ENCODE data around the gene DSTYK.

DSTYK gene

GRCh38 chr1:205204552-205204951 is 7.0 kb downstream of the DSTYK start:
- H3K9me3 ChIP-seq (ENCODE audit: control insufficient read depth, low read length): no peaks in the 10 kb centered on the region
- no peaks in the 10 kb centered on the region for H3K27me3 ChIP-seq (ENCODE audit: control insufficient read depth, insufficient read depth, low read length)
- H3K4me1 ChIP-seq: no peaks in the 10 kb centered on the region
- H3K9ac ChIP-seq: no peak overlapping the region
- TF ChIP-seq CTCF (IDR thresholded peaks at IDR 0.05): no peak
- no peak overlapping the region for H2AFZ ChIP-seq
- H3K27ac ChIP-seq: no peak overlapping the region
- peaks cover 15% of the 10 kb centered on the region for H3K79me2 ChIP-seq
- H3K4me3 ChIP-seq (ENCODE audit: low read depth, low read length): no peak overlapping the region
- no peaks in the 10 kb centered on the region for H3K36me3 ChIP-seq (ENCODE audit: control insufficient read depth, insufficient read depth, low read length)
- H3K4me2 ChIP-seq (ENCODE audit: low read length): no peak overlapping the region

GRCh38 chr1:205199931-205200299 is 11.6 kb downstream of the DSTYK start:
- no peaks in the 10 kb centered on the region for H3K36me3 ChIP-seq (ENCODE audit: control insufficient read depth, insufficient read depth, low read length)
- no peaks in the 10 kb centered on the region for H3K27me3 ChIP-seq (ENCODE audit: control insufficient read depth, insufficient read depth, low read length)
- H2AFZ ChIP-seq: no peak overlapping the region
- no peak overlapping the region for H3K4me2 ChIP-seq (ENCODE audit: low read length)
- no peak overlapping the region for H3K27ac ChIP-seq
- no peaks in the 10 kb centered on the region for H3K9me3 ChIP-seq (ENCODE audit: control insufficient read depth, low read length)
- H3K4me1 ChIP-seq: peaks cover 2% of the 10 kb centered on the region
- H3K79me2 ChIP-seq: peaks cover 2% of the 10 kb centered on the region
- H3K9ac ChIP-seq: no peak overlapping the region
- no peak for TF ChIP-seq CTCF (IDR thresholded peaks at IDR 0.05)
- no peak overlapping the region for H3K4me3 ChIP-seq (ENCODE audit: low read depth, low read length)

- Histone ChIP-seq H2AFZ (no peak overlapping the region), H3K4me2 (ENCODE audit: low read length) (no peak overlapping the region), H3K27ac (no peak overlapping the region), H3K36me3 (ENCODE audit: control insufficient read depth, insufficient read depth, low read length) (no peaks in the 10 kb centered on the region), H3K4me1 (peaks cover 2% of the 10 kb centered on the region), H3K4me3 (ENCODE audit: low read depth, low read length) (no peak overlapping the region), H3K27me3 (ENCODE audit: control insufficient read depth, insufficient read depth, low read length) (no peaks in the 10 kb centered on the region), H3K9me3 (ENCODE audit: control insufficient read depth, low read length) (no peaks in the 10 kb centered on the region), H3K9ac (no peak overlapping the region), H3K79me2 (peaks cover 2% of the 10 kb centered on the region)
- no peak for TF ChIP-seq CTCF (IDR thresholded peaks at IDR 0.05)
These were observed 12.2 kb downstream of the DSTYK start for GRCh38 chr1:205199090-205199930.

GRCh38 chr1:205192287-205192686 is 19.2 kb downstream of the DSTYK start:
- TF ChIP-seq CTCF (IDR thresholded peaks at IDR 0.05): no peak
- no peaks in the 10 kb centered on the region for H3K4me1 ChIP-seq
- H3K4me3 ChIP-seq (ENCODE audit: low read depth, low read length): no peak overlapping the region
- H3K9me3 ChIP-seq (ENCODE audit: control insufficient read depth, low read length): no peaks in the 10 kb centered on the region
- H3K4me2 ChIP-seq (ENCODE audit: low read length): no peak overlapping the region
- no peak overlapping the region for H3K27ac ChIP-seq
- H3K36me3 ChIP-seq (ENCODE audit: control insufficient read depth, insufficient read depth, low read length): no peaks in the 10 kb centered on the region
- peaks cover 7% of the 10 kb centered on the region for H3K79me2 ChIP-seq
- no peak overlapping the region for H2AFZ ChIP-seq
- H3K9ac ChIP-seq: no peak overlapping the region
- no peaks in the 10 kb centered on the region for H3K27me3 ChIP-seq (ENCODE audit: control insufficient read depth, insufficient read depth, low read length)

- H3K4me2 ChIP-seq (ENCODE audit: low read length): no peak overlapping the region
- no peaks in the 10 kb centered on the region for H3K27me3 ChIP-seq (ENCODE audit: control insufficient read depth, insufficient read depth, low read length)
- H3K4me3 ChIP-seq (ENCODE audit: low read depth, low read length): no peak overlapping the region
- H3K79me2 ChIP-seq: peaks cover 7% of the 10 kb centered on the region
- no peak overlapping the region for H2AFZ ChIP-seq
- H3K36me3 ChIP-seq (ENCODE audit: control insufficient read depth, insufficient read depth, low read length): no peaks in the 10 kb centered on the region
- no peaks in the 10 kb centered on the region for H3K4me1 ChIP-seq
- H3K27ac ChIP-seq: no peak overlapping the region
- H3K9me3 ChIP-seq (ENCODE audit: control insufficient read depth, low read length): no peaks in the 10 kb centered on the region
- TF ChIP-seq CTCF (IDR thresholded peaks at IDR 0.05): no peak
- H3K9ac ChIP-seq: no peak overlapping the region
These were observed 19.9 kb downstream of the DSTYK start for GRCh38 chr1:205191622-205192021.

Data from parathyroid adenoma (tissue), 2 donors.